Activated T-cell treated with anti-CD3 and anti-CD28 coated beads, Interleukin-2, amount 50 U/mL, for 1 hour (primary cell): ENCODE data around the gene IFT122.
"Not testable (repeated sequence)": the region's sequence is repeated elsewhere in the genome, so short reads cannot be mapped to it uniquely, and the experiment has no call there.

Source experiments
- DNase-seq: peaks from one replicate; pipeline ENCODE4 v3.0.0-alpha.2; 2020

IFT122 gene

GRCh38 chr3:129498603-129499488 is 58.8 kb downstream of the IFT122 start:
- not testable (repeated sequence) for DNase-seq

- DNase-seq: not testable (repeated sequence)
These were observed 59.7 kb downstream of the IFT122 start for GRCh38 chr3:129499604-129500333.

GRCh38 chr3:129500334-129500658 is 60.3 kb downstream of the IFT122 start:
- DNase-seq: no peak

GRCh38 chr3:129501630-129502029 is 61.6 kb downstream of the IFT122 start:
- no peak for DNase-seq

- no peak for DNase-seq
These were observed 62.8 kb downstream of the IFT122 start for GRCh38 chr3:129502641-129503408.

- no peak for DNase-seq
These were observed 63.7 kb downstream of the IFT122 start for GRCh38 chr3:129503471-129504291.

- DNase-seq: no peak
These were observed 64.6 kb downstream of the IFT122 start for GRCh38 chr3:129504471-129505100.

GRCh38 chr3:129505341-129505740 is 65.3 kb downstream of the IFT122 start:
- DNase-seq: no peak

- DNase-seq: no peak
These were observed 66.3 kb downstream of the IFT122 start for GRCh38 chr3:129506231-129506742.

- DNase-seq: no peak
These were observed 67.3 kb downstream of the IFT122 start for GRCh38 chr3:129507181-129507831.

- no peak for DNase-seq
These were observed 72.6 kb downstream of the IFT122 start for GRCh38 chr3:129512595-129512994.

- DNase-seq: no peak
These were observed 73.7 kb downstream of the IFT122 start for GRCh38 chr3:129513705-129514104.

GRCh38 chr3:129514110-129514509 is 74.1 kb downstream of the IFT122 start:
- DNase-seq: no peak

GRCh38 chr3:129514563-129514962 is 74.5 kb downstream of the IFT122 start:
- DNase-seq: no peak

- not testable (repeated sequence) for DNase-seq
These were observed 75.2 kb downstream of the IFT122 start for GRCh38 chr3:129515108-129515820.

GRCh38 chr3:129515821-129516432 is 75.9 kb downstream of the IFT122 start:
- not testable (repeated sequence) for DNase-seq

GRCh38 chr3:129517516-129517915 is 77.5 kb downstream of the IFT122 start:
- no peak for DNase-seq

GRCh38 chr3:129518038-129518561 is 78.1 kb downstream of the IFT122 start:
- no peak for DNase-seq

- no peak for DNase-seq
These were observed 78.6 kb downstream of the IFT122 start for GRCh38 chr3:129518581-129518980.

GRCh38 chr3:129519449-129519848 is 79.4 kb downstream of the IFT122 start:
- no peak for DNase-seq
